ENCODE measurements around the gene FER1L5. TPM values are rescaled to one million over a fixed set of nuclear protein-coding genes. Genes with fewer than 3 reads are reported as not detected.

Gene FER1L5
- polyA plus RNA-seq, 1 of the 3 experiments (the other 2 are of a cell fraction) = 0.02 TPM

- H3K27me3 ChIP-seq (ENCODE audit: insufficient read depth) = no peaks in the 10 kb centered on the region
- no peaks in the 10 kb centered on the region for H4K20me1 ChIP-seq (ENCODE audit: insufficient read depth)
- 11% methylated on average over 4 of the region's 4 CpGs for WGBS (ENCODE audit: low lambda C conversion rate)
- peak overlapping the region; percentile 88 for H2AFZ ChIP-seq (ENCODE audit: low read depth)
- H3K36me3 ChIP-seq (replicated peaks in 1 of 2; ENCODE audit: control insufficient read depth in 1 of 2, insufficient read depth in 2 of 2, low read length in 1 of 2) = peaks cover 0 to 14% of the 10 kb centered on the region in 2 experiments
- peaks cover 32% of the 10 kb centered on the region for H3K79me2 ChIP-seq (ENCODE audit: insufficient read depth)
- no peak for DNase-seq
- peak overlapping the region; percentile 85 for H3K4me2 ChIP-seq
- H3K9ac ChIP-seq = peak overlapping the region; percentile 78
- H3F3A ChIP-seq (replicated peaks; ENCODE audit: insufficient read depth) = no peaks in the 10 kb centered on the region
- CTCF ChIA-PET = interaction anchor here (0.9 to 1.6 kb wide), 3 partner anchors 22 to 61 kb away, joined by 4 read pairs; no protein-coding TSS in a partner anchor
- no peaks in the 10 kb centered on the region for H3K9me3 ChIP-seq
- H3K4me1 ChIP-seq (ENCODE audit: control insufficient read depth in 1 of 2, insufficient read depth in 2 of 2, low read depth in 1 of 2, low read length in 1 of 2) = peaks cover 6 to 8% of the 10 kb centered on the region in 2 experiments; a peak in 2 of 4 replicates
- H3K27ac ChIP-seq (ENCODE audit: low read depth in 2 of 2, low read length in 1 of 2) = peak overlapping the region in 1 of 2 experiments; percentile 40; a peak in 3 of 4 replicates
- H3K4me3 ChIP-seq (ENCODE audit: low read depth in 2 of 2, low read length in 1 of 2) = peak overlapping the region; percentile 63 to 78
- H3K9me2 ChIP-seq = no peaks in the 10 kb centered on the region
- POLR2A ChIA-PET = no interaction called here
- TF ChIP-seq RXRA (IDR thresholded peaks at IDR 0.05; ENCODE audit: borderline replicate concordance, low read depth) = no peak
- no peak for TF ChIP-seq PBX3 (IDR thresholded peaks at IDR 0.05)
- no peak for TF ChIP-seq RCOR1 (IDR thresholded peaks at IDR 0.05; ENCODE audit: low read length)
- no peak for TF ChIP-seq RAD21 (IDR thresholded peaks at IDR 0.05; ENCODE audit: low read length)
- TF ChIP-seq TCF12 (IDR thresholded peaks at IDR 0.05) = no peak
- no peak for TF ChIP-seq FOSL2 (IDR thresholded peaks at IDR 0.05; ENCODE audit: borderline replicate concordance, low read depth)
- no peak for TF ChIP-seq NFIC (IDR thresholded peaks at IDR 0.05; ENCODE audit: borderline replicate concordance)
- TF ChIP-seq SIN3A (IDR thresholded peaks at IDR 0.05; ENCODE audit: borderline replicate concordance, low read depth, low read length) = no peak
- TF ChIP-seq USF1 (IDR thresholded peaks at IDR 0.05; ENCODE audit: borderline replicate concordance, low read depth) = no peak
- no peak for TF ChIP-seq REST (IDR thresholded peaks at IDR 0.05; ENCODE audit: low read depth, low read length)
- TF ChIP-seq JUND (IDR thresholded peaks at IDR 0.05) = no peak
- no peak for TF ChIP-seq NRF1 (IDR thresholded peaks at IDR 0.05; ENCODE audit: low read depth, low read length)
- no peak for TF ChIP-seq POLR2AphosphoS5 (IDR thresholded peaks at IDR 0.05; ENCODE audit: low read depth, low read length)
- TF ChIP-seq YY1 (IDR thresholded peaks at IDR 0.05; ENCODE audit: low read depth) = no peak
- no peak for TF ChIP-seq FOXJ3 (CRISPR knock-in tag; IDR thresholded peaks at IDR 0.05)
- TF ChIP-seq CTCF (IDR thresholded peaks at IDR 0.05) = no peak
- TF ChIP-seq CHD2 (IDR thresholded peaks at IDR 0.05; ENCODE audit: low read length, partially characterized antibody) = no peak
- TF ChIP-seq, protein P1, sequence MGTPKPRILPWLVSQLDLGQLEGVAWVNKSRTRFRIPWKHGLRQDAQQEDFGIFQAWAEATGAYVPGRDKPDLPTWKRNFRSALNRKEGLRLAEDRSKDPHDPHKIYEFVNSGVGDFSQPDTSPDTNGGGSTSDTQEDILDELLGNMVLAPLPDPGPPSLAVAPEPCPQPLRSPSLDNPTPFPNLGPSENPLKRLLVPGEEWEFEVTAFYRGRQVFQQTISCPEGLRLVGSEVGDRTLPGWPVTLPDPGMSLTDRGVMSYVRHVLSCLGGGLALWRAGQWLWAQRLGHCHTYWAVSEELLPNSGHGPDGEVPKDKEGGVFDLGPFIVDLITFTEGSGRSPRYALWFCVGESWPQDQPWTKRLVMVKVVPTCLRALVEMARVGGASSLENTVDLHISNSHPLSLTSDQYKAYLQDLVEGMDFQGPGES (IDR thresholded peaks at IDR 0.05; ENCODE audit: low read depth, low read length) = no peak
- no peak for TF ChIP-seq TAF1 (IDR thresholded peaks at IDR 0.05; ENCODE audit: borderline replicate concordance, low read depth, low read length)
These were observed 96.6 kb downstream of the FER1L5 start for GRCh38 chr2:96739076-96739632.
